ENCODE data around the gene CCDC171. TPM values are rescaled to one million over a fixed set of nuclear protein-coding genes. Genes with fewer than 3 reads are reported as not detected.
"Not testable (repeated sequence)": the region's sequence is repeated elsewhere in the genome, so short reads cannot be mapped to it uniquely, and the experiment has no call there.

Gene CCDC171
- total RNA-seq, 1 experiment from 2014 or later = 0.53 TPM

- Histone ChIP-seq H3K36me3 (no peaks in the 10 kb centered on the region), H3K4me3 (no peak overlapping the region), H3K9me3 (replicated peaks) (no peaks in the 10 kb centered on the region), H3K27me3 (replicated peaks) (no peaks in the 10 kb centered on the region), H3K27ac (no peak overlapping the region), H3K4me1 (replicated peaks) (no peaks in the 10 kb centered on the region)
- DNase-seq (ENCODE audit: low read depth in 1 of 2, low spot score in 2 of 2) = no peak
Measured at GRCh38 chr9:15782106-15782505, 229.3 kb downstream of the CCDC171 start.

- Histone ChIP-seq H3K27me3 (replicated peaks) (no peaks in the 10 kb centered on the region), H3K4me3 (no peak overlapping the region), H3K36me3 (no peaks in the 10 kb centered on the region), H3K4me1 (replicated peaks) (no peaks in the 10 kb centered on the region), H3K27ac (no peak overlapping the region), H3K9me3 (replicated peaks) (no peaks in the 10 kb centered on the region)
- DNase-seq (ENCODE audit: low read depth in 1 of 2, low spot score in 2 of 2) = no peak
Measured at GRCh38 chr9:15785584-15785983, 232.7 kb downstream of the CCDC171 start.

DNA sequence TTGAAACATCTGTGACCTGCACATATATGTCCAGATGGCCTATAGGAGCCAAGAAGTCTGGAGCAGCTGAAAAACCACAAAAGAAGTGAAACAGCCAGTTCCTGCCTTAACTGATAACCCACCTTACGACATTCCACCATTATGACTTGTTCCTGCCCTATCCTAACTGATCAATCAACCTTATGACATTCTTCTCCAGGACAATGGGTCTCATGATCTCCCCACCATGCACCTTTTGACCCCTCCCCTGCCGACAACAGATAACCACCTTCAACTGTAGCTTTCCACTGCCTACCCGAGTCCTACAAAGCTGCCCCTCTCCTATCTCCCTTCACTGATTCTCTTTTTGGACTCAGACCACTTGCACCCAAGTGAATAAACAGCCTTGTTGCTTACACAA, 233.8 kb downstream of the CCDC171 start:
- Histone ChIP-seq H3K4me3 (no peak overlapping the region), H3K27me3 (replicated peaks) (no peaks in the 10 kb centered on the region), H3K36me3 (no peaks in the 10 kb centered on the region), H3K9me3 (replicated peaks) (no peaks in the 10 kb centered on the region), H3K27ac (no peak overlapping the region), H3K4me1 (replicated peaks) (no peaks in the 10 kb centered on the region)
- DNase-seq (ENCODE audit: low read depth in 1 of 2, low spot score in 2 of 2) = no peak

GRCh38 chr9:15810219-15810899, 257.5 kb downstream of the CCDC171 start:
- not testable (repeated sequence) for H3K27ac ChIP-seq; H3K4me3 ChIP-seq; DNase-seq (ENCODE audit: low read depth in 1 of 2, low spot score in 2 of 2); H3K36me3 ChIP-seq; H3K27me3 ChIP-seq (replicated peaks); H3K9me3 ChIP-seq (replicated peaks); H3K4me1 ChIP-seq (replicated peaks)

- no peak for DNase-seq (ENCODE audit: low read depth in 1 of 2, low spot score in 2 of 2)
- Histone ChIP-seq H3K4me3 (no peak overlapping the region), H3K9me3 (replicated peaks) (no peaks in the 10 kb centered on the region), H3K36me3 (no peaks in the 10 kb centered on the region), H3K27me3 (replicated peaks) (no peaks in the 10 kb centered on the region), H3K4me1 (replicated peaks) (no peaks in the 10 kb centered on the region), H3K27ac (no peak overlapping the region)
Measured at GRCh38 chr9:15813076-15813475, 260.2 kb downstream of the CCDC171 start.

GRCh38 chr9:15824310-15824709, 271.5 kb downstream of the CCDC171 start:
- Histone ChIP-seq H3K27me3 (replicated peaks) (no peaks in the 10 kb centered on the region), H3K4me1 (replicated peaks) (no peaks in the 10 kb centered on the region), H3K27ac (no peak overlapping the region), H3K4me3 (no peak overlapping the region), H3K9me3 (replicated peaks) (no peaks in the 10 kb centered on the region), H3K36me3 (no peaks in the 10 kb centered on the region)
- no peak for DNase-seq (ENCODE audit: low read depth in 1 of 2, low spot score in 2 of 2)

- Histone ChIP-seq H3K9me3 (replicated peaks) (no peaks in the 10 kb centered on the region), H3K4me3 (no peak overlapping the region), H3K27me3 (replicated peaks) (no peaks in the 10 kb centered on the region), H3K36me3 (no peaks in the 10 kb centered on the region), H3K27ac (no peak overlapping the region), H3K4me1 (replicated peaks) (no peaks in the 10 kb centered on the region)
- no peak for DNase-seq (ENCODE audit: low read depth in 1 of 2, low spot score in 2 of 2)
Measured at GRCh38 chr9:15831384-15831783, 278.5 kb downstream of the CCDC171 start.

GRCh38 chr9:15834541-15834940, 281.7 kb downstream of the CCDC171 start:
- DNase-seq (ENCODE audit: low read depth in 1 of 2, low spot score in 2 of 2) = no peak
- Histone ChIP-seq H3K9me3 (replicated peaks) (no peaks in the 10 kb centered on the region), H3K4me1 (replicated peaks) (no peaks in the 10 kb centered on the region), H3K4me3 (no peak overlapping the region), H3K36me3 (no peaks in the 10 kb centered on the region), H3K27ac (no peak overlapping the region), H3K27me3 (replicated peaks) (no peaks in the 10 kb centered on the region)

GRCh38 chr9:15837079-15837679, 284.3 kb downstream of the CCDC171 start:
- Histone ChIP-seq H3K36me3 (no peaks in the 10 kb centered on the region), H3K4me3 (no peak overlapping the region), H3K27me3 (replicated peaks) (no peaks in the 10 kb centered on the region), H3K27ac (no peak overlapping the region), H3K9me3 (replicated peaks) (no peaks in the 10 kb centered on the region), H3K4me1 (replicated peaks) (no peaks in the 10 kb centered on the region)
- DNase-seq (ENCODE audit: low read depth in 1 of 2, low spot score in 2 of 2) = peak; percentile 27 to 28

GRCh38 chr9:15842051-15842450, 289.2 kb downstream of the CCDC171 start:
- no peaks in the 10 kb centered on the region for H3K36me3 ChIP-seq
- no peak overlapping the region for H3K27ac ChIP-seq
- DNase-seq (ENCODE audit: low read depth in 1 of 2, low spot score in 2 of 2) = no peak
- H3K9me3 ChIP-seq (replicated peaks) = no peaks in the 10 kb centered on the region
- H3K4me3 ChIP-seq = no peak overlapping the region
- H3K27me3 ChIP-seq (replicated peaks) = no peaks in the 10 kb centered on the region
- H3K4me1 ChIP-seq (replicated peaks) = no peaks in the 10 kb centered on the region

GRCh38 chr9:15843316-15843715, 290.5 kb downstream of the CCDC171 start:
- Histone ChIP-seq H3K36me3 (no peaks in the 10 kb centered on the region), H3K27ac (no peak overlapping the region), H3K4me1 (replicated peaks) (no peaks in the 10 kb centered on the region), H3K9me3 (replicated peaks) (no peaks in the 10 kb centered on the region), H3K4me3 (no peak overlapping the region), H3K27me3 (replicated peaks) (no peaks in the 10 kb centered on the region)
- no peak for DNase-seq (ENCODE audit: low read depth in 1 of 2, low spot score in 2 of 2)

DNA sequence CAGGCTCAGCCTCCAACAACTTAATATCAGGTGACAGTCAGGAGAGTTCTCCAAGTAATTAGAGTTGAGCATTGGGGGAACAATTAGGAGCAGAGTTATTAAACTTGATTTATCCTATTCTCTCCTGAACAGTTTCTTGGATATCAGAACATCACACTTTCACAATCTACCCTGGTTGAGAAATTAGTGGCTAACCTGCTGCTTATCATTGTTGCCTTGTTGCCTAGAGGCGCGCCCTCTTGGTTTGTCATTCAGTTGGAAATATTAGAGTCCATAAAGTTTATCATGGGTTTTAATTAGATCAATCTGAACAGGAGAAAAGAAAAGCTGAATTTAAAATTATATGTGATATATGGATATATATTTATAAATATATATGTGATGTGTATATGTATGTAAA, 291.1 kb downstream of the CCDC171 start:
- no peak overlapping the region for H3K27ac ChIP-seq
- no peak for DNase-seq (ENCODE audit: low read depth in 1 of 2, low spot score in 2 of 2)
- no peaks in the 10 kb centered on the region for H3K9me3 ChIP-seq (replicated peaks)
- H3K36me3 ChIP-seq = no peaks in the 10 kb centered on the region
- no peaks in the 10 kb centered on the region for H3K27me3 ChIP-seq (replicated peaks)
- H3K4me3 ChIP-seq = no peak overlapping the region
- H3K4me1 ChIP-seq (replicated peaks) = no peaks in the 10 kb centered on the region

DNA sequence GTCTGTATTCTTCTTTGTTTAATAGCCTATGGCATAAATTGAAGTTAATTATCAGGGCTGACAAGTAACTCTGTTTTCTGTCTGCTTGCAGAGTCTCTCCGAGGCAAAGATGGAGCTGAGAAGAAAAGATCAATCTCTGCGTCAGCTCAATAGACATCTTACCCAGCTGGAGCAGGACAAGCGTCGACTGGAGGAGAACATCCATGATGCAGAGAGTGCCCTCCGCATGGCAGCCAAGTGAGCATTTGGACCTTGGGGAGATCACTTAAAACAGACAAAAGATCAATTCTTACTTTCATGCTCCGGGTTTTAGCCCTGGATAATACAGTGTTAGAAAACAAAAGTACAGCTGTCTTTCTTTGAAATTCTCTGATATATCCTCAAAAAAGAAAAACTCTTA, 293.8 kb downstream of the CCDC171 start:
- no peaks in the 10 kb centered on the region for H3K27me3 ChIP-seq (replicated peaks)
- H3K27ac ChIP-seq = no peak overlapping the region
- H3K9me3 ChIP-seq (replicated peaks) = no peaks in the 10 kb centered on the region
- H3K4me1 ChIP-seq (replicated peaks) = no peaks in the 10 kb centered on the region
- DNase-seq (ENCODE audit: low read depth in 1 of 2, low spot score in 2 of 2) = no peak
- H3K36me3 ChIP-seq = no peaks in the 10 kb centered on the region
- no peak overlapping the region for H3K4me3 ChIP-seq

GRCh38 chr9:15849871-15850270, 297.0 kb downstream of the CCDC171 start:
- Histone ChIP-seq H3K27ac (no peak overlapping the region), H3K27me3 (replicated peaks) (no peaks in the 10 kb centered on the region), H3K4me3 (no peak overlapping the region), H3K36me3 (no peaks in the 10 kb centered on the region), H3K9me3 (replicated peaks) (no peaks in the 10 kb centered on the region), H3K4me1 (replicated peaks) (no peaks in the 10 kb centered on the region)
- no peak for DNase-seq (ENCODE audit: low read depth in 1 of 2, low spot score in 2 of 2)

DNA sequence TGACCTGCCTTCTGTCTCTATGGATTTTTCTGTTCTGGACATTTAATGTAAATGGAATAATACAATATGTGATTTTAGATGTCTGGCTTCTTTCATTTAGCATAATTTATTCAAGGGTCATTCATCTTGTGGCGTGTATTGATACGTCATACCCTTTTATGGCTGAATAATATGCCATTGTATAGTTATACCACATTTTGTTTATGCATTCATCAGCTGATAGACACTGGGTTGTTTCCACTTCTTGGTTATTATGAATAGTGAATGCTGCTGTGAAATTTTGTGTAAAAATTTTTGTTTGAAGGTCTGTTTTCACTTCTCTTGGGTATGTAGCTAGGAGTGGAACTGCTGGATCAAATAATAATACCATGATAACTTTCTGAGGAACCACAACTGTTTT, 298.9 kb downstream of the CCDC171 start:
- no peaks in the 10 kb centered on the region for H3K36me3 ChIP-seq
- H3K27ac ChIP-seq = no peak overlapping the region
- H3K27me3 ChIP-seq (replicated peaks) = no peaks in the 10 kb centered on the region
- H3K9me3 ChIP-seq (replicated peaks) = no peaks in the 10 kb centered on the region
- no peaks in the 10 kb centered on the region for H3K4me1 ChIP-seq (replicated peaks)
- no peak for DNase-seq (ENCODE audit: low read depth in 1 of 2, low spot score in 2 of 2)
- no peak overlapping the region for H3K4me3 ChIP-seq
